HepG2 (cell line): Measurements from ENCODE around the gene HIPK2. TPM values are rescaled to one million over a fixed set of nuclear protein-coding genes. Genes with fewer than 3 reads are reported as not detected.

ENCODE experiments used
- ATAC-seq: fragments of 200-7000 bp; cut with Tn5 transposase; 3 replicates; pipeline ENCODE4 v1.9.1; 2020; ENCODE audit warnings: mild to moderate bottlenecking, moderate library complexity
- BruUV-seq: library from RNA; stranded (reverse); fragments of 400-500 nt; replicated peaks from 2 replicates; lab custom pipeline; 2021; lab: Mats Ljungman, UMichigan
- CTCF ChIA-PET: fragments of 300-600 bp; formaldehyde crosslinking; extraction: SDS; loops from one replicate; lab custom pipeline; 2021; ENCODE audit warnings: low total read pairs, inconsistent platforms, low intra/inter-chr PET ratio; lab: Yijun Ruan, JAX
- POLR2A ChIA-PET: fragments of 350-600 bp; sonication (Branson Sonifier 250); formaldehyde crosslinking; loops from one replicate; lab custom pipeline; 2020; ENCODE audit warnings: antibody characterized with exemption, inconsistent platforms; lab: Yijun Ruan, JAX
- DNase-seq: peaks from one replicate; pipeline ENCODE4 v3.0.0-alpha.2; 2015; ENCODE audit warnings: low spot score
- FAIRE-seq: peaks from 3 replicates; lab custom pipeline; 2011; peaks lifted over from hg19 to GRCh38; lab: Jason Lieb, UNC
- H2AFZ ChIP-seq: one replicate; pipeline ENCODE4 v1.6.1; 2011; ENCODE audit warnings: low read length, inconsistent platforms
- H3K27ac ChIP-seq: fragments of 300-600 bp; 3 replicates; pipeline ENCODE4 v1.8.0; 2011; ENCODE audit warnings: mixed run types, mild to moderate bottlenecking, mixed read lengths, low read length, inconsistent platforms; ENCODE audit not compliant: insufficient read depth; ENCODE audit errors: extremely low read length
- H3K27me3 ChIP-seq, 2 experiments: fragments of 200-600 bp in 1 of 2; 2 replicates in 1 of 2; 3 replicates in 1 of 2; pipeline versions ENCODE4 v1.6.0 to v1.8.0; 2011; ENCODE audit warnings: low read length in 2 of 2, mild to moderate bottlenecking in 2 of 2, moderate library complexity in 2 of 2, inconsistent platforms in 1 of 2; ENCODE audit not compliant: insufficient read depth in 2 of 2, control insufficient read depth in 1 of 2
- H3K36me3 ChIP-seq, 2 experiments: fragments of 200-600 bp in 1 of 2; replicated peaks in 1 of 2; 2 replicates in 1 of 2; 3 replicates in 1 of 2; pipeline versions ENCODE4 v1.5.1 to v1.8.0; 2011; ENCODE audit warnings: low read length in 2 of 2, inconsistent platforms in 1 of 2; ENCODE audit not compliant: insufficient read depth in 2 of 2, control insufficient read depth in 1 of 2
- H3K4me1 ChIP-seq: 2 replicates; pipeline ENCODE4 v1.5.1; 2012; ENCODE audit warnings: low read length, inconsistent platforms; ENCODE audit not compliant: insufficient read depth
- H3K4me2 ChIP-seq: 2 replicates; pipeline ENCODE4 v1.6.0; 2011; ENCODE audit warnings: low read depth, low read length, inconsistent platforms
- H3K4me3 ChIP-seq, 3 experiments: fragments of 200-600 bp in 1 of 3; sonication (generic), shearing (Covaris generic) in 1 of 3; replicated peaks in 1 of 3; 2 replicates each; pipeline ENCODE4 v1.5.1; 2011 to 2016; ENCODE audit warnings: low read length in 3 of 3, inconsistent platforms in 2 of 3, low read depth in 2 of 3, mild to moderate bottlenecking in 2 of 3, control low read depth in 1 of 3, mixed read lengths in 1 of 3; ENCODE audit not compliant: insufficient read depth in 1 of 3
- H3K79me2 ChIP-seq: one replicate; pipeline ENCODE4 v1.6.1; 2011; ENCODE audit warnings: low read length, inconsistent platforms; ENCODE audit not compliant: insufficient read depth
- H3K9ac ChIP-seq: 2 replicates; pipeline ENCODE4 v1.6.0; 2011; ENCODE audit warnings: mild to moderate bottlenecking, low read depth, low read length, inconsistent platforms; ENCODE audit not compliant: insufficient read depth
- H3K9me3 ChIP-seq: 2 replicates; pipeline ENCODE4 v1.5.1; 2012; ENCODE audit warnings: mild to moderate bottlenecking, low read length
- H4K20me1 ChIP-seq: 2 replicates; pipeline ENCODE4 v1.6.0; 2011; ENCODE audit warnings: inconsistent platforms, mild to moderate bottlenecking, low read length, moderate library complexity; ENCODE audit not compliant: insufficient read depth
- FOXM1 ChIP-seq: sonication (generic); formaldehyde crosslinking; IDR thresholded peaks from 2 replicates; pipeline ENCODE4 v1.5.0; 2020; ENCODE audit warnings: missing genetic modification reagents
- KLF11 ChIP-seq: IDR thresholded peaks from 2 replicates; pipeline ENCODE4 v1.6.1; 2016; ENCODE audit warnings: missing compliant biosample characterization
- KLF13 ChIP-seq: sonication (generic); formaldehyde crosslinking; IDR thresholded peaks from 2 replicates; pipeline ENCODE4 v1.4.0; 2020; ENCODE audit warnings: mild to moderate bottlenecking, missing genetic modification reagents
- KLF9 ChIP-seq: IDR thresholded peaks from 2 replicates; pipeline ENCODE4 v1.6.1; 2016; ENCODE audit warnings: low read depth
- NR3C1 ChIP-seq: sonication (generic); formaldehyde crosslinking; IDR thresholded peaks from 2 replicates; pipeline ENCODE4 v1.4.0; 2020; ENCODE audit warnings: missing genetic modification reagents
- SIX1 ChIP-seq: sonication (generic); formaldehyde crosslinking; IDR thresholded peaks from 2 replicates; pipeline ENCODE4 v1.4.0; 2020; ENCODE audit warnings: missing genetic modification reagents, borderline replicate concordance
- U2AF1 ChIP-seq: fragments of 200-400 bp; formaldehyde crosslinking; optimal IDR thresholded peaks from 2 replicates; pipeline ENCODE3; 2017; ENCODE audit warnings: mild to moderate bottlenecking, low read depth, low read length
- ZBTB3 ChIP-seq: sonication (generic); formaldehyde crosslinking; IDR thresholded peaks from 2 replicates; pipeline ENCODE4 v1.4.0; 2020; ENCODE audit warnings: low read depth, mild to moderate bottlenecking, moderate library complexity, missing genetic modification reagents, borderline replicate concordance
- ZBTB7B ChIP-seq: sonication (generic); formaldehyde crosslinking; IDR thresholded peaks from 2 replicates; pipeline ENCODE4 v1.4.0; 2020; ENCODE audit warnings: missing genetic modification reagents
- ZIK1 ChIP-seq: sonication (generic); formaldehyde crosslinking; IDR thresholded peaks from 2 replicates; pipeline ENCODE4 v1.5.0; 2020; ENCODE audit warnings: mild to moderate bottlenecking, low read depth, missing genetic modification reagents, borderline replicate concordance
- ZNF101 ChIP-seq: sonication (generic); formaldehyde crosslinking; IDR thresholded peaks from 2 replicates; pipeline ENCODE4 v1.4.0; 2020; ENCODE audit warnings: mild to moderate bottlenecking, low read depth, missing genetic modification reagents, borderline replicate concordance
- ZNF720 ChIP-seq: sonication (generic); formaldehyde crosslinking; IDR thresholded peaks from 2 replicates; pipeline ENCODE4 v1.4.0; 2020; ENCODE audit warnings: missing genetic modification reagents
- WGBS: methylation state at CpG from one replicate; pipeline ENCODE4 v1.1.6; 2017; ENCODE audit warnings: low lambda C conversion rate; 5-methylcytosine and 5-hydroxymethylcytosine counted together
- in situ Hi-C: cut with HindIII; loops from 2 replicates; pipeline ENCODE4 v1.10.0; 2017; ENCODE audit warnings: low pct_unique_long_range_greater_than_20kb; ENCODE audit not compliant: extremely low pct_ligation_motif_present
- intact Hi-C: fragments of 100-400 bp; cut with micrococcal nuclease; formaldehyde crosslinking; loops from one replicate; pipeline ENCODE4 v1.10.0; 2022; ENCODE audit not compliant: unreplicated experiment
- polyA plus RNA-seq, 8 experiments: library from polyadenylated mRNA; depleted of rRNA in 3 of 8; stranded (reverse) in 7 of 8; unstranded in 1 of 8; fragments of >200 nt; fragmentation: Illumina TruSeq in 4 of 8; extraction: Trizol in 4 of 8; gene quantifications; 2 replicates each; pipeline versions ENCODE4 v1.2.1 to v1.2.3, GENCODE V29; 2011 to 2016; ENCODE audit warnings: low read depth in 4 of 8, missing spikeins in 1 of 8, mixed read lengths in 1 of 8; ENCODE audit not compliant: insufficient read depth in 1 of 8
- total RNA-seq, 5 experiments: library from RNA; depleted of rRNA; stranded (reverse); fragments of >200 nt; fragmentation: Illumina TruSeq; extraction: Trizol; gene quantifications; 2 replicates each; pipeline ENCODE4 v1.2.3, GENCODE V29; 2016; ENCODE audit warnings: low read depth in 1 of 5
- TF ChIP-seq, protein P1 (sequence below): sonication (generic); formaldehyde crosslinking; IDR thresholded peaks from 2 replicates; pipeline ENCODE4 v1.4.0; 2020; ENCODE audit warnings: missing genetic modification reagents
- TF ChIP-seq, protein P2 (sequence below), 2 experiments: sonication (generic) in 1 of 2; formaldehyde crosslinking in 1 of 2; IDR thresholded peaks; 2 replicates each; pipeline versions ENCODE4 v1.6.1 to v1.9.0; 2014 to 2022; ENCODE audit warnings: antibody characterized with exemption in 1 of 2, borderline replicate concordance in 1 of 2, inconsistent platforms in 1 of 2, low read depth in 1 of 2, missing genetic modification reagents in 1 of 2
- TF ChIP-seq, protein P3 (sequence below): sonication (generic); formaldehyde crosslinking; IDR thresholded peaks from 2 replicates; pipeline ENCODE4 v1.9.0; 2021; ENCODE audit warnings: missing genetic modification reagents, borderline replicate concordance

The HIPK2 gene
- total and polyA plus RNA-seq, 2 of the 13 experiments (the other 11 are each of a cell fraction or from before 2014, with no cell fraction given), result 14.4 to 20.2 TPM

GRCh38 chr7:139694389-139694676 lies 83.5 kb downstream of the HIPK2 start:
- intact Hi-C loops (no loop called here), in situ Hi-C loops (no loop called here)
- Histone ChIP-seq H3K36me3 (peaks cover 19 to 71% of the 10 kb centered on the region in 2 experiments), H2AFZ (no peak overlapping the region), H4K20me1 (peaks cover 4% of the 10 kb centered on the region), H3K9me3 (no peaks in the 10 kb centered on the region), H3K27ac (no peak overlapping the region), H3K27me3 (no peaks in the 10 kb centered on the region), H3K4me3 (no peak overlapping the region), H3K9ac (no peak overlapping the region), H3K79me2 (peaks cover 10% of the 10 kb centered on the region), H3K4me2 (no peak overlapping the region), H3K4me1 (peaks cover 6% of the 10 kb centered on the region)
- FAIRE-seq (no peak), ATAC-seq (no peak), DNase-seq (no peak)
- WGBS, result 100% methylated on average over 4 of the region's 8 CpGs
- ChIA-PET POLR2A (no interaction called here), CTCF (no interaction called here)
- BruUV-seq, result no TSS peak
- TF ChIP-seq, protein P1, sequence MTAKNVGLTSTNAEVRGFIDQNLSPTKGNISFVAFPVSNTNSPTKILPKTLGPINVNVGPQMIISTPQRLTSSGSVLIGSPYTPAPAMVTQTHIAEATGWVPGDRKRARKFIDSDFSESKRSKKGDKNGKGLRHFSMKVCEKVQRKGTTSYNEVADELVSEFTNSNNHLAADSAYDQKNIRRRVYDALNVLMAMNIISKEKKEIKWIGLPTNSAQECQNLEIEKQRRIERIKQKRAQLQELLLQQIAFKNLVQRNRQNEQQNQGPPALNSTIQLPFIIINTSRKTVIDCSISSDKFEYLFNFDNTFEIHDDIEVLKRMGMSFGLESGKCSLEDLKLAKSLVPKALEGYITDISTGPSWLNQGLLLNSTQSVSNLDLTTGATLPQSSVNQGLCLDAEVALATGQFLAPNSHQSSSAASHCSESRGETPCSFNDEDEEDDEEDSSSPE (CRISPR knock-in tag), result no peak
- TF ChIP-seq FOXM1 (CRISPR knock-in tag), result no peak
- no peak for TF ChIP-seq U2AF1
- TF ChIP-seq ZBTB7B (CRISPR knock-in tag), result no peak
- TF ChIP-seq ZNF101 (CRISPR knock-in tag), result no peak
- no peak for TF ChIP-seq KLF13 (CRISPR knock-in tag)
- no peak for TF ChIP-seq SIX1
- TF ChIP-seq KLF9 (CRISPR knock-in tag), result no peak
- TF ChIP-seq, protein P2, sequence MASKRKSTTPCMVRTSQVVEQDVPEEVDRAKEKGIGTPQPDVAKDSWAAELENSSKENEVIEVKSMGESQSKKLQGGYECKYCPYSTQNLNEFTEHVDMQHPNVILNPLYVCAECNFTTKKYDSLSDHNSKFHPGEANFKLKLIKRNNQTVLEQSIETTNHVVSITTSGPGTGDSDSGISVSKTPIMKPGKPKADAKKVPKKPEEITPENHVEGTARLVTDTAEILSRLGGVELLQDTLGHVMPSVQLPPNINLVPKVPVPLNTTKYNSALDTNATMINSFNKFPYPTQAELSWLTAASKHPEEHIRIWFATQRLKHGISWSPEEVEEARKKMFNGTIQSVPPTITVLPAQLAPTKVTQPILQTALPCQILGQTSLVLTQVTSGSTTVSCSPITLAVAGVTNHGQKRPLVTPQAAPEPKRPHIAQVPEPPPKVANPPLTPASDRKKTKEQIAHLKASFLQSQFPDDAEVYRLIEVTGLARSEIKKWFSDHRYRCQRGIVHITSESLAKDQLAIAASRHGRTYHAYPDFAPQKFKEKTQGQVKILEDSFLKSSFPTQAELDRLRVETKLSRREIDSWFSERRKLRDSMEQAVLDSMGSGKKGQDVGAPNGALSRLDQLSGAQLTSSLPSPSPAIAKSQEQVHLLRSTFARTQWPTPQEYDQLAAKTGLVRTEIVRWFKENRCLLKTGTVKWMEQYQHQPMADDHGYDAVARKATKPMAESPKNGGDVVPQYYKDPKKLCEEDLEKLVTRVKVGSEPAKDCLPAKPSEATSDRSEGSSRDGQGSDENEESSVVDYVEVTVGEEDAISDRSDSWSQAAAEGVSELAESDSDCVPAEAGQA (IDR thresholded peaks at IDR 0.05; ENCODE audit: low read depth), result no peak
- TF ChIP-seq, protein P2 (CRISPR knock-in tag; IDR thresholded peaks at IDR 0.05; ENCODE audit: borderline replicate concordance), result no peak
- TF ChIP-seq ZIK1 (CRISPR knock-in tag), result no peak
- no peak for TF ChIP-seq NR3C1 (CRISPR knock-in tag)
- TF ChIP-seq, protein P3, sequence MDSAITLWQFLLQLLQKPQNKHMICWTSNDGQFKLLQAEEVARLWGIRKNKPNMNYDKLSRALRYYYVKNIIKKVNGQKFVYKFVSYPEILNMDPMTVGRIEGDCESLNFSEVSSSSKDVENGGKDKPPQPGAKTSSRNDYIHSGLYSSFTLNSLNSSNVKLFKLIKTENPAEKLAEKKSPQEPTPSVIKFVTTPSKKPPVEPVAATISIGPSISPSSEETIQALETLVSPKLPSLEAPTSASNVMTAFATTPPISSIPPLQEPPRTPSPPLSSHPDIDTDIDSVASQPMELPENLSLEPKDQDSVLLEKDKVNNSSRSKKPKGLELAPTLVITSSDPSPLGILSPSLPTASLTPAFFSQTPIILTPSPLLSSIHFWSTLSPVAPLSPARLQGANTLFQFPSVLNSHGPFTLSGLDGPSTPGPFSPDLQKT (CRISPR knock-in tag), result no peak
- TF ChIP-seq KLF11 (CRISPR knock-in tag), result no peak
- TF ChIP-seq ZNF720 (CRISPR knock-in tag), result no peak
- TF ChIP-seq ZBTB3 (CRISPR knock-in tag), result no peak
